GM23248 (cell line): ENCODE data around the gene RBP5.

Source experiments
- EZH2 ChIP-seq: fragments of 200-600 bp; sonication (generic); IDR thresholded peaks from 2 replicates; pipeline ENCODE4 v1.6.1; 2018; ENCODE audit warnings: antibody characterized with exemption, mild to moderate bottlenecking; ENCODE audit not compliant: insufficient read depth, poor library complexity, severe bottlenecking
- EZH2phosphoT487 ChIP-seq: fragments of 200-600 bp; sonication (generic); IDR thresholded peaks from 2 replicates; pipeline ENCODE4 v1.6.1; 2018; ENCODE audit warnings: antibody characterized with exemption, moderate library complexity, mild to moderate bottlenecking, low read depth; ENCODE audit not compliant: insufficient read depth

DNA sequence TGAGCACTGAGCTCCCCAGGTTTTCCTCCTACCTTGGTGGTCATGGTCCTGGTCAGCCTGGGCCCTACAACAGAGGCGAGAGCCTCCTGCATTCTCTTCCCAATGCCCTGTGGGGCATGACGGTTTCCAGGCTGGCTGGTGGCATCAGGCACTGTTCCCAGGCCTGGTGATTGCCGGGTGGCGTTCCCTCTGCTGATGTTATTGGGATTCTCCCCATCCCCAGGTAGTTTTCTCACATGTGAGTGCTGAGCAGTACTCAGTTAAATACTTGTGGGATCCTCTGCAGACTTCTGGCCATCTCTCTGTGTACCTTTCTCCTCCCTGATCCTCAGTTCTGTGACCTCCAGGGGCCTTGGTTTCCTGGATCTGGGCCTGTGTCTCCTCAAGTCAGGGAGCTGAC is 52.2 kb downstream of the RBP5 start:
- TF ChIP-seq EZH2phosphoT487 (no peak), EZH2 (no peak)
